Adrenal gland (tissue), 12 donors: ENCODE results near the gene CCDC148. TPM values are rescaled to one million over a fixed set of nuclear protein-coding genes. Genes with fewer than 3 reads are reported as not detected.

Experiments
- DNase-seq, 7 donors: peaks; one replicate each; pipeline ENCODE4 v3.0.0-alpha.2; 2019 to 2020
- H3K27ac ChIP-seq, 5 donors: fragments of 200-600 bp; sonication (generic) in 4 of 5; 1 replicate in 3 of 5; 2 replicates in 2 of 5; pipeline versions ENCODE4 v1.5.1 to v1.8.0; 2016 to 2020; ENCODE audit warnings: mild to moderate bottlenecking in 1 of 5
- H3K27me3 ChIP-seq: fragments of 200-600 bp; 2 replicates; pipeline ENCODE4 v1.8.0; 2021
- H3K36me3 ChIP-seq, 2 donors: fragments of 200-600 bp; replicated peaks in 1 of 2; 1 replicate in 1 of 2; 2 replicates in 1 of 2; pipeline versions ENCODE4 v1.5.1 to v1.8.0; 2018 to 2022
- H3K4me1 ChIP-seq, 2 donors: fragments of 200-600 bp; replicated peaks in 1 of 2; 1 replicate in 1 of 2; 2 replicates in 1 of 2; pipeline versions ENCODE4 v1.5.1 to v1.8.0; 2018 to 2021
- H3K4me3 ChIP-seq, 4 donors: fragments of 200-600 bp; sonication (generic) in 3 of 4; one replicate each; pipeline ENCODE4 v1.5.1; 2016 to 2018
- H3K9me3 ChIP-seq, 3 donors: fragments of 200-600 bp; sonication (generic) in 1 of 3; replicated peaks in 1 of 3; 1 replicate in 2 of 3; 2 replicates in 1 of 3; pipeline versions ENCODE4 v1.5.1 to v1.8.0; 2016 to 2021
- POLR2A ChIP-seq, 2 donors: fragments of 450-650 bp; IDR thresholded peaks; one replicate each; pipeline ENCODE4 v1.6.1; 2017; ENCODE audit warnings: antibody characterized with exemption in 2 of 2, mild to moderate bottlenecking in 2 of 2, moderate library complexity in 1 of 2
- WGBS, 4 donors: extraction: QIAGEN DNeasy Blood & Tissue Kit in 2 of 4; methylation state at CpG; one replicate each; pipeline versions ENCODE4 v1.1.5 to v1.1.7; 2013 to 2017; 5-methylcytosine and 5-hydroxymethylcytosine counted together
- intact Hi-C, 2 donors: fragments of 100-400 bp; cut with DNase I; formaldehyde crosslinking; loops; one replicate each; pipeline versions ENCODE4 v1.14.1 to v1.15.0; 2022 to 2023
- polyA plus RNA-seq, 3 donors: library from polyadenylated mRNA; stranded (reverse); fragments of 200-250 nt in 2 of 3; fragments of 350-450 nt in 1 of 3; fragmentation: Illumina TruSeq in 1 of 3; extraction: RNeasy Lipid Tissue Mini Kit (QIAGEN cat#74804) in 1 of 3; gene quantifications; one replicate each; pipeline ENCODE4 v1.2.3, GENCODE V29; 2013 to 2014
- total RNA-seq, 9 donors: library from RNA; depleted of rRNA in 4 of 9; stranded (reverse); fragments of >200 nt in 4 of 9; fragments of 120-200 nt in 1 of 9; fragmentation: NEBNext Ultra II Directional in 1 of 9; extraction: Animal tissue kit (Norgen Biotek cat#: 25700) in 1 of 9; gene quantifications; one replicate each; pipeline versions ENCODE4 v1.1.0 to v1.2.4, GENCODE V29; 2013 to 2023
- TF ChIP-seq, protein P1 (sequence below), 6 experiments: fragments of 450-650 bp in 4 of 6; fragments of 200-600 bp in 2 of 6; sonication (generic) in 1 of 6; IDR thresholded peaks; 1 replicate in 5 of 6; 2 replicates in 1 of 6; pipeline versions ENCODE4 v1.5.1 to v1.8.0; 2016 to 2021; ENCODE audit warnings: antibody characterized with exemption in 6 of 6, mild to moderate bottlenecking in 2 of 6, moderate library complexity in 1 of 6
- donor health status: healthy with polysubstance abuse.
- donor health status: Bipolar disorder and iron deficiency.
- donor health status: DM: yes; HTN: yes; CAD: no.
- donor health status: DM: no; HTN: no; CAD: no.
- donor health status: DM: no; HTN: no; CAD: no.
- donor health status: DM: yes; HTN: yes; CAD: no.

CCDC148 gene
- total and polyA plus RNA-seq, 12 donors, result 0.24 to 1.6 (median 0.56) TPM; not detected in 2

DNA sequence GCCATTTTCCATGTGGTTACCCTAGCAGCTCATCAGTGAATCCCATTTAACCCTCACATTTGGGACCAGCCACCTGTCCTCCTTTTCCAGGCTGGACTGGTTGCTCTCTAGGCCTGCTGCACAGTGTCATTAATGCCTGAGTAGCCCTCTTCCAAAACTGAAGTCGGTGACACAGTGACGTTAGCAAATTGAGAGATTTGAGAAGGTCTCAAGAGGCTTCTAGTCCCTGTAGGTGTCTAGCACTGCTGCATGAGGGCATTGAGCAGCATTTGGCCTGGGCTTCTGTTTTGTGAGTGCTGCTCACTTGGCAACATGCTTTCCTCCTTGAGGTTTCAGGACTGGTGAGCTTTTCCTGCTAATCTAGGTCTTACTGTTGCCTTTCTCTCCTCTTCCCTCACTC lies 36.9 kb upstream of the CCDC148 start:
- no peak overlapping the region for H3K27ac ChIP-seq
- no peaks in the 10 kb centered on the region for H3K9me3 ChIP-seq
- H3K27me3 ChIP-seq, result no peaks in the 10 kb centered on the region
- peaks cover 0 to 4% of the 10 kb centered on the region in 2 donors for H3K4me1 ChIP-seq
- no peak overlapping the region for H3K4me3 ChIP-seq
- no peak for TF ChIP-seq POLR2A (IDR thresholded peaks at IDR 0.05)
- WGBS, 4 donors, result 39 to 68% (median 67%) methylated on average over 2 of the region's 2 CpGs
- H3K36me3 ChIP-seq, result no peaks in the 10 kb centered on the region
- no peak for DNase-seq
- intact Hi-C loops, result no loop called here

DNA sequence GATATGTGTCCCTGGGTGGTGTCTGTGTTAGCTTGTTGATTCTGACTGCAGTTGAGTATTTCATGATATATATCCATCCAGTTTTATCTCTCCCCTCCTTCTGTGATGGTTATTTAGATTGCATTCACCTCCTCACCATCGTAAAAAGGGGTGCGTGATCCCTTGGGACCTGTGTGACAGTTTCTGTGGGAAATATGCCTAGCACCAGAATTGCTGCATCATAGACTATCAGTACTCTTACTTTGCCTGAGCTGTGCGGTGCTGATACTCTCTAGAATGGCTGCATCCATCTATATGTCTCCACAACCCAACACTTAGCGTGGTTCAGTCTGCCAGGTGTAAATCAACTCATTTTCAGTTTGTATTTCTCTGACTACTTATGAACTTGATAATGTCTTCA lies 34.5 kb upstream of the CCDC148 start:
- TF ChIP-seq POLR2A (IDR thresholded peaks at IDR 0.05), result no peak
- TF ChIP-seq, protein P1, sequence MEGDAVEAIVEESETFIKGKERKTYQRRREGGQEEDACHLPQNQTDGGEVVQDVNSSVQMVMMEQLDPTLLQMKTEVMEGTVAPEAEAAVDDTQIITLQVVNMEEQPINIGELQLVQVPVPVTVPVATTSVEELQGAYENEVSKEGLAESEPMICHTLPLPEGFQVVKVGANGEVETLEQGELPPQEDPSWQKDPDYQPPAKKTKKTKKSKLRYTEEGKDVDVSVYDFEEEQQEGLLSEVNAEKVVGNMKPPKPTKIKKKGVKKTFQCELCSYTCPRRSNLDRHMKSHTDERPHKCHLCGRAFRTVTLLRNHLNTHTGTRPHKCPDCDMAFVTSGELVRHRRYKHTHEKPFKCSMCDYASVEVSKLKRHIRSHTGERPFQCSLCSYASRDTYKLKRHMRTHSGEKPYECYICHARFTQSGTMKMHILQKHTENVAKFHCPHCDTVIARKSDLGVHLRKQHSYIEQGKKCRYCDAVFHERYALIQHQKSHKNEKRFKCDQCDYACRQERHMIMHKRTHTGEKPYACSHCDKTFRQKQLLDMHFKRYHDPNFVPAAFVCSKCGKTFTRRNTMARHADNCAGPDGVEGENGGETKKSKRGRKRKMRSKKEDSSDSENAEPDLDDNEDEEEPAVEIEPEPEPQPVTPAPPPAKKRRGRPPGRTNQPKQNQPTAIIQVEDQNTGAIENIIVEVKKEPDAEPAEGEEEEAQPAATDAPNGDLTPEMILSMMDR (IDR thresholded peaks at IDR 0.05), result no peak
- no peak overlapping the region for H3K4me3 ChIP-seq
- intact Hi-C loops, result no loop called here
- no peaks in the 10 kb centered on the region for H3K36me3 ChIP-seq
- 94 to 99% (median 97%) methylated on average over 4 of the region's 4 CpGs for WGBS, 4 donors
- H3K4me1 ChIP-seq, result peaks cover 0 to 15% of the 10 kb centered on the region in 2 donors
- H3K9me3 ChIP-seq, result no peaks in the 10 kb centered on the region
- H3K27me3 ChIP-seq, result no peaks in the 10 kb centered on the region
- DNase-seq, result no peak
- no peak overlapping the region for H3K27ac ChIP-seq

DNA sequence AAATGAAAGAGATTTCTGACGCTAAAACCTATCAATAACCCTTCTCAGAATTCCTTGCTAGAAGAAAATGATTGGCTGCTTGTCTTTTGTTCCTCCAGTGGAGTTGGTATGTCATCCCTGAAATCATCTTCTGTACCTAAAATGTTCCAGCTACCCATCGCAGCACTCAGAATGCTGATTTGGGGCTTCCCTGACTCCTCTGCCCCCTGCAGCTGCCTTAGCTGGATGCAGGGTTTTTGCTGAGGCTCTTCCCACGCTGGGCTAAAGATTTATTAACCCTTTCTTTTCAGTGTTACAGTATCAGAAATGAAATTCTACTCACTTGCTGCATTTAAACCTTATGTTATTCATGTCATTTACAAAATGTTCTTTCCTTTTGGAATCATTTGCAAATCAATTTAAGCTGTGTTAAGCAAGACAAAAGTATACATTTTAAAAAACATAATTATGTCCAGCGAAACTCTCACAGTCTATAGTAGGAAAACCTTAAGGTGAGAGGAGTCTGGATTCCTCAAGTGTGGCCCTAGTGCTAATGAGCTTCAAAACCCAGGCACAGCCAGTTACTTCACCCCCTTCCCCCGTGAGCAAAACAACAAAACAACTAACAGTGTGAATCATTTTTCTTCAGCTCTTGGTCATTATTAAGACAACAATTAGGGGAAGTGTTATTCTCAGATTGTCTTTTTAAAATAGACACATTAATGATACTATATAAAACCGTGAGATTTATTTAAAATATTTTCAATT lies 33.0 kb upstream of the CCDC148 start:
- WGBS, 4 donors, result 54 to 60% (median 58%) methylated on average over 6 of the region's 6 CpGs
- DNase-seq, result no peak
- Histone ChIP-seq H3K9me3 (no peaks in the 10 kb centered on the region), H3K27ac (no peak overlapping the region), H3K4me1 (peaks cover 0 to 15% of the 10 kb centered on the region in 2 donors), H3K27me3 (no peaks in the 10 kb centered on the region), H3K4me3 (no peak overlapping the region), H3K36me3 (no peaks in the 10 kb centered on the region)
- intact Hi-C loops, result no loop called here
- TF ChIP-seq POLR2A (IDR thresholded peaks at IDR 0.05), result no peak
- TF ChIP-seq, protein P1 (IDR thresholded peaks at IDR 0.05), result no peak

DNA sequence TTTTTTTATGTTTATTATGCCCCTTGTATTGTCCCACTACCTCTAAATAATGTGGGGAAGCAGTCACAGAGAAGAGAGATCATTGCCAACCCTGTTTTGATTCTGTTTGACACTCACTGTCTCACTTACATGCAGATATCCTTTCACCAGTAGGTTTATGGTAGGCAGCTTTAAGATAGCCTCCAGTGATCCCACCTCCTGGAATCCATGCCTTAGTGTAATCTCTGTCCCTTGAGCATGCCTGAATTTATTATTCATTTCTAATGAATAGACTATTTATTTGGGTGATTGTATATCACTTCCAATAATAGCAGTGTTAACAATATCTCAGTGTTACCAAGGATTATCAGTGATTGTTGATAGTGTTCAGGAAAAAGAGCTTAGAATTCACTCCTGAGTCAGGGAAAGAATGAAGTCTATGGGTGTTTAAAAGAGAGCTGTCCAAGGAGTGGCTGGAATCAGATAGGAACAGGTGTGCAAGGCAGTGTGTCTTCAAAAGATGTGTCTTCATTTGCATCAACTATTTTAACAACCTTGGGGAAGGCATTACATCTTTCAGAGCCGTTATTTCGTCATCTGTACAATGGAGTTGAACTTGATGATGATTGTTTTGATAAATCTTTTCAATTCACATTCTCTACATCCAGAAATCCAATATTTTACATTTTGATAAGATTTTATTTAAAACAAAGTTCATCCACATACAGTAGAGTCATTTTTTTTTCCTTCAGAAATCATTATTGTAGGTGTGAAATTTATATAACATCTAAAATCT lies 32.1 kb upstream of the CCDC148 start:
- no peak for DNase-seq
- H3K4me3 ChIP-seq, result no peak overlapping the region
- no peaks in the 10 kb centered on the region for H3K9me3 ChIP-seq
- 65 to 84% (median 73%) methylated on average over 2 of the region's 2 CpGs for WGBS, 4 donors
- peaks cover 0 to 15% of the 10 kb centered on the region in 2 donors for H3K4me1 ChIP-seq
- no peak for TF ChIP-seq POLR2A (IDR thresholded peaks at IDR 0.05)
- TF ChIP-seq, protein P1 (IDR thresholded peaks at IDR 0.05), result no peak
- H3K27me3 ChIP-seq, result no peaks in the 10 kb centered on the region
- no peaks in the 10 kb centered on the region for H3K36me3 ChIP-seq
- intact Hi-C loops, result no loop called here
- no peak overlapping the region for H3K27ac ChIP-seq
